Immature natural killer cell (primary cell): ENCODE data around the gene ILDR1. TPM values are rescaled to one million over a fixed set of nuclear protein-coding genes. Genes with fewer than 3 reads are reported as not detected.
"Not testable (repeated sequence)": the region's sequence is repeated elsewhere in the genome, so short reads cannot be mapped to it uniquely, and the experiment has no call there.

Experiments used
- DNase-seq, 3 donors: peaks; one replicate each; pipeline ENCODE4 v3.0.0; 2022; ENCODE audit warnings: mixed read lengths in 1 of 3
- H3K27ac Mint-ChIP-seq, 6 donors: one replicate each; pipeline ENCODE4 v1.8.0; 2020; ENCODE audit warnings: mixed read lengths in 6 of 6, mild to moderate bottlenecking in 5 of 6, inconsistent platforms in 4 of 6, moderate library complexity in 3 of 6
- H3K27me3 Mint-ChIP-seq, 3 donors: one replicate each; pipeline ENCODE4 v1.8.0; 2020 to 2021; ENCODE audit warnings: low read depth in 3 of 3, mild to moderate bottlenecking in 3 of 3, mixed read lengths in 3 of 3, moderate library complexity in 3 of 3, inconsistent platforms in 1 of 3
- H3K36me3 Mint-ChIP-seq, 3 donors: one replicate each; pipeline ENCODE4 v1.8.0; 2020; ENCODE audit warnings: mixed read lengths in 3 of 3, inconsistent platforms in 2 of 3, mild to moderate bottlenecking in 2 of 3
- H3K4me1 Mint-ChIP-seq, 2 donors: one replicate each; pipeline ENCODE4 v1.8.0; 2020; ENCODE audit warnings: inconsistent platforms in 2 of 2, mild to moderate bottlenecking in 2 of 2, mixed read lengths in 2 of 2, moderate library complexity in 1 of 2
- H3K4me3 Mint-ChIP-seq, 5 donors: one replicate each; pipeline ENCODE4 v1.8.0; 2020; ENCODE audit warnings: mild to moderate bottlenecking in 5 of 5, mixed read lengths in 5 of 5, inconsistent platforms in 3 of 5, moderate library complexity in 3 of 5
- H3K9me3 Mint-ChIP-seq, 6 donors: one replicate each; pipeline ENCODE4 v1.8.0; 2020; ENCODE audit warnings: mild to moderate bottlenecking in 6 of 6, mixed read lengths in 6 of 6, inconsistent platforms in 4 of 6, moderate library complexity in 3 of 6
- polyA plus RNA-seq, 3 donors: library from polyadenylated mRNA; unstranded; fragments of 300-500 nt; fragmentation: Illumina TruSeq; gene quantifications; one replicate each; pipeline ENCODE4 v1.2.3, GENCODE V29; 2021

Gene ILDR1
- polyA plus RNA-seq, 3 donors from 2014 or later = not detected

GRCh38 chr3:121941592-121941991 is 80.5 kb downstream of the ILDR1 start:
- Mint-ChIP-seq H3K27ac (no peak overlapping the region), H3K36me3 (peaks cover 3 to 21% (median 14%) of the 10 kb centered on the region in 3 donors), H3K4me3 (no peak overlapping the region), H3K4me1 (no peaks in the 10 kb centered on the region), H3K27me3 (peaks cover 0 to 2% (median 0%) of the 10 kb centered on the region in 3 donors), H3K9me3 (peaks cover 0 to 2% (median 0%) of the 10 kb centered on the region in 6 donors)
- no peak for DNase-seq

GRCh38 chr3:121938141-121938855 is 83.7 kb downstream of the ILDR1 start:
- H3K36me3 Mint-ChIP-seq = peaks cover 3 to 25% (median 18%) of the 10 kb centered on the region in 3 donors
- not testable (repeated sequence) for H3K4me1 Mint-ChIP-seq, H3K27me3 Mint-ChIP-seq, DNase-seq, H3K9me3 Mint-ChIP-seq, H3K27ac Mint-ChIP-seq, H3K4me3 Mint-ChIP-seq

Other genes with a start within 250 kb of the ILDR1 start
- gene IQCB1, start 187.2 kb downstream of the ILDR1 start, polyA plus RNA-seq = 10 to 100 TPM; 10.8 to 17.4 (median 11.5) TPM
- gene EAF2, start 187.0 kb downstream of the ILDR1 start, polyA plus RNA-seq = 10 to 100 TPM in 2 of 3 donors, 1 to 10 TPM in 1; 9.2 to 18.9 (median 14.3) TPM
- gene SLC15A2, start 127.8 kb downstream of the ILDR1 start, polyA plus RNA-seq = under 1 TPM in 2 of 3 donors, not detected in 1; 0.27 to 0.28 TPM
- 1 to 10 TPM; 1.1 to 7.4 (median 6.2) TPM for gene CD86, start 33.1 kb upstream of the ILDR1 start, polyA plus RNA-seq
- gene CASR, start 161.4 kb upstream of the ILDR1 start, polyA plus RNA-seq = not detected